Activated T-cell treated with anti-CD3 and anti-CD28 coated beads, Interleukin-2, amount 50 U/mL, for 1 hour (primary cell): Measurements from ENCODE around the gene LDLRAD4.

Source experiments
- DNase-seq: peaks from one replicate; pipeline ENCODE4 v3.0.0-alpha.2; 2020

LDLRAD4 gene

DNA sequence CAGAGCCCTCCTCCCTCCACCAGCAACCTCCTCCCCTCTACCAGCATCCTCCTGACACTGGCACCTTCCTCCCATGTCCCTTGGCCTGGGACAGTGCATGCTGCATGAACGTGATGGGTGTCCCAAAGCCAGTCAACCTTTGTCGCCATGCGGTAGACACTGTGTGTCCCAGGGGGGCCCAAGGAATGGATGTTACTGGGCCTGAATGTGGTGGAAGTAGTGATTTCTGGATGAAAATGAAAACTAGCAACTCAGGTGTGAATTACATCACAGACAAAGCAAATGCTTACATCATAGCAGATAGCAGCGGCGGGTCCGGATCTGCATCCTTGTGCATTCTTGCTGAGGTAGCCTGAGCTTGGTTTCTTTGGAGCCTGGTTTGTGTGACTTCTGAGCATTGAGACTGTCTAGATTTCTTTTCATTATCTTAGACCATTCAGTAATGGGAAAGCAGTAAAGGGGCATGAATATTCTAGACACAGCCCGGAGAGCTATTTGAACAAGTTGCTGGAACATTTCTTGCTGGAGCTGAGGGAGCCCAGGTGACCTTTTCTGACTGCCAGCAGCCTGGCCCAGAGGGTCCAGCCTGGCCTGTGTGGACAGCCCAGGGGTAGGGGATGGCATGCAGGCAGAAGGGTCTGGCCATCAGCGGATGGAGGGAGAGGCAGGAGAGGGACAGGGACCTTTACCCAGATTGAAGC, 407.4 kb downstream of the LDLRAD4 start:
- no peak for DNase-seq

DNA sequence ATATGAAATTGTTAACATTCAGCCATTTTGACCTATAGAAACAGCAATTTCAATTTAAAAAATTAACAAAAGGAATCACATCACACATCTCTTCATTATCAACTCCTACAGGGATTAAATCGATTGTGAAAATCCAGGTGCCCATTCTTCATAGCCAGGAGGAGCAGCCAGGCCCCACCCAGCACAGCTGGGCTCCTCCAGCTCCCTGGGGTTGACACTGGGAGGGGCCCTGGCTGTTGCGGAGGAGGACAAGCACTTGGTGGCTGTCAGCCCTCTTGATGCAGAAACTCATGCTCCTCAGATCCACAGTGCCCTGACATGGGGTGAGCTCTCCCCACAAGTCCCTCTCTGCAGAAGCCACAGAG, 408.0 kb downstream of the LDLRAD4 start:
- no peak for DNase-seq

DNA sequence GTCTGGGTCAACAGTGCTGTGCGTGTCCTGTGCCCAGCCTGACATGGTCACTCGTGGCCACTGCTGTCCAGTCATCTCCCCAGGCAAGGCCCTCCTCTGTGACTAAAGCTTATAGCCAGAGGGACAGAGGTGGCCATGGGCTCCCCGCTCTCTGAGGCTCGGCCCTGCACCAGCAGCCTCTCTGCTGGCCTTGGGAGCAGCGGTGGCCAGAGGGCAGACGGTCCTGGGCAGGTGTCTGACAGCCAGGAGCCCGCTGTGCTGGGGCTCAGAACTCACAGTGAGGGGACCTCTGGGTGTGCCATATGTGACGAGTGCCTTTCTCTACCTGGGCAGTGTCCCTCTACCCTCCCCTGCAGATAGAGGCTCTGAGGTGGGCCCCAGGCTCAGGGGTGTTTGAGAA, 409.1 kb downstream of the LDLRAD4 start:
- DNase-seq: no peak

DNA sequence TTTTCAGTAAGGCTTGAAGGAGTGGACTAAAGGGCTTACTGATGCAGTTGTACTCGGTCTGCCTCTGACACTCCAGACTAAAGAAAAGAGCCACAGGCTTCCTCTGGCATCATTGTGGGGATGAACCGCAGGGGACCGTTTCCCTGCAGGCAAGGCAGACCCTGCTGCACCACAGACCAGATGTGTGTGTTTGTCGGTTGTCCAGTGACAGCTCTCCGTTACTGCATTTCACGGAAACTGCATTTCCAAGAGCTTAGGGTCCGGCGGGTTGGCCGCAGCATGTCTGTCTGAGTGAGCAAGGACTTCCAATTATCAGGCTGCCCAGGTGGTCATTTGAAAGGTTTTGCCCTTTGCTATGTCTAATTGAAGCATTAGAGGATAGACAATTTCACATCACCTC, 409.7 kb downstream of the LDLRAD4 start:
- no peak for DNase-seq

DNA sequence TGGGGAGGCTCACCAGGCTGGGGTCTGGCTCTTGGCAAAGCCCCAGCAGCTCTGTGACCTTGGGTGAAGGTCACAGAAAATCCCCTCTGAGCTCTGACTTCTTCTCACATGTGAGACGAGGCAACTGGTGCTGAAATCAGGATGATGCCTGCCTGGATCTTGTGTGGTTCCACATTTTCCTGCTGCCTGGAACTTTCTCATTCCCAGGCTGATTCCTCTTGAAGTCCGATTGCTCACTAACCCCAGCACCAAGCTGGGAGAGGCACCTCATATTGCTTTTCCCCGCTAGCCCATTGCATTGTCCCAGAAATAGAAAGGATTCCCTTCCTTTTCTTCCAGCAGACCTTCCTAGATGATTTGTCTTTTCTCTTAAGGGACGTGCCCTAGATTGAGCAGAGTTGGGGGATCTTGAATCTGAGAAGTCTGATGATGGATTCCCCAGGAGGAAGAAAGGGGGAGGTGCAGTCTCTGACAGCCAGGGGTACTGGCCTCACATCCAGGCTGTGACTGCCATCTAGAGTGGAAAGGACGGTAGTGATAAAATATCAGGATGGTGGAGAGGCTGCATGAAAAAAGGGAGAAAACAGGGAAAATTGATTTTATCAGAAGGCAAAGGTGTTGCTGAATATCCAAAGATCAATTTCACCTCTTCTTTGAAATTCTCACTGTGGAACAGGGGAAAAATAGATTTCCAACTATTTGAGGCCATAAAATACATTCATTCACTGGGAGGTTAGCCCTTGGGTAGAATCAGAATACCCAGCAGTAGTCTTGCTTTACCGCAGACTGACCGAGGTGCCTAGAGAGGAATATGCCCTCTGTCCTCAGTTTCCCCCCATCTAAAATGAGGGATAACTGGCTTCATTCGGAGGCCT, 411.5 kb downstream of the LDLRAD4 start:
- DNase-seq: no peak

DNA sequence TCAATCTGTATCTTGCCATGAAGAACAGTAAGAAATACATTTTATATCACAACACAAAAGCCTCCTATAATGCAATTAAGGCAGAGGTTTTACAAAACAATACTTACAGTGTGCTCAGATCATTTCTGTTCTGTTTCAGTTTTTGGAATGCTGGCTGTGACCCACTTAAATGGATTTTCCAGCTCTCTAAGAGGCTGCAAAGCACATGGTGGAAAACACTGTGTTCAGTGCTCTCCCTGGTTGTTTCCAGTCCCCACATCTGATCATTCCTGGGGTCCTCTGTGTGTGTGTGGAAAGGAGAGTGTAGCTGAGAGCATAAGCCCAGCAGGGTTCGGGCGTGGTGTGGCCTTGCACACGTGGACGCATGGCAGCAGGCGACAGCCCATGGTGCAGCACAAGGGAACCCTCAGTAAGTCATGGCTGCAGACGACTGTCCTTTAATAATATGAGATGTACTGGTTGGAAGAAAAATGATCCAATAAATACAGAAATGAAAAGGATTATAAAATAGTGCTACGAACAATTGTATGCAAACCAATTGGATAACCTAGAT, 412.2 kb downstream of the LDLRAD4 start:
- no peak for DNase-seq

DNA sequence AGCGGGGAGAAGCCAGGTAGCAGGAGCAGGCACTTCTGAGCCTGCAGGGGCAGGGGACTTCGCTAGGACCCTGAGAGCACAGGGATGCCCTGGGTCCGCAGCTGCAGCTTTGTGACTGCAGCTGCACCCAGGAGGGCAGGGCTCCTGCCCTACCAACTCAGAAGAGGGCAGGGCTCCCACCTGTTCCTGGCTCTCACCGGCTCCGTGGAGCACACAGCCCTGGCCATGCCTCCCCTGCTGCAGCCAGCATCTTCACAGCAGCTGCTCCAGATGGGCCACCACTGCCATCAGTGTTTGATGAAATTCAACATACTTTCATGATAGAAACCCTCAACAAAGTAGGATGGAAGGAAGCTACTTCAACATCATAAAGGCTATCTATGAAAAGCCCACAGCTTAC, 415.1 kb downstream of the LDLRAD4 start:
- DNase-seq: no peak

DNA sequence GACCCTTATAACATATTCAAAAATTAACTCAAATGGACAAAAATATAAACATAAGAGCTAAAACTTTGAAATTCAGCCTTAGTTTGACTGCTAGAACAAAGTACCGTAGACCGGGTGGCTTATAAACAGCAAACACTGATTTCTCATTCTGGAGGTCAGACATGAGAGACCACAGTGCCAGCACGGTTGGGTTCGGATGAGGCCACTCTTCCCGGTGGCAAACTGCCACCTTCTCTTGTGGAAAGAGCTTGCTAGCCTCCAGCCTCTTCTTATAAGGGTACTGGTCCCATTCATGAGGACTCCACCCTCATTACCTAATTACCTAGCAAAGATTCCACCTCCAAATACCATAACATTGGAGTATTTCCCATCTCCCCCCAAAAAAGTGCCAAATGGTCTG, 416.5 kb downstream of the LDLRAD4 start:
- no peak for DNase-seq

DNA sequence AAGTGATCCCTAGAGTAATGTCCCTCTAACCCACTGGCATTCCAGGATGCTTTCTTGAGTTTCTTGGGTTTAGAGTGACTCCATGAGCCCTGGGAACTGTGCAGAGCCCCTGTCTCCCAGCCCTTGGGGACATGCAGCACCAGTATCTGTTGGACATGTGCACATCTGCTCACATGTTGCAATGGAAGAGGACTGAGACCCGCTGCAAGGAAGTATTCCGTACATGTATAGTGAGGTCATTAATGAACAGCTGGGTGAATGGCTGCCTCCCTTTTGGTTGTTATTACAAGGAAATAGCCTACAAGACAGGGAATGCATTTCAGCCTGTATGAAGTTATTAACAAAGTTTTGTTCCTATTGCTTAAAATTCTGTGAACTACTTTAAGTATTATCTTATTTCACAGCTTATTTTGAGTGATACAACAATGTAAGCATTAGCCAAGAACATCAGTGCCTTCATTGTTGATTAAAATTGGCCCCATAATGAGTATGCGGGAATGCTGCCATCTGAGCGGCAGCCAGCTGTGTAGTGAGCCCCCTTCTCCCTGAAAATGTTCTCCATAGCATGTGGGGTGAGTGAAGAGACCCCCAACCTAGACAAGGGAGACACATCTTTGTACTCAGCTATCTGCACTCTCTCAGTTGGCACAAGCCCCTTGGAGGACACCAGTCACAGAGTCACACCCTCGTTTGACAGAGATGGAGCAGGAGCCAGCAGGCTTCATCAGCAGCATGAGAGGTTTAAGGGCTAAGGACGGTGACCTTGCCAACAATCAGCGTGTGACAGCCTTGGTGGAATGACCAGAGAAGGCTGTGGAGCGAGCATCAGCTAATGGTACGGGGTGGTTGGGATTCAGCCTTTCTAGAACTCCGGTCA, 420.4 kb downstream of the LDLRAD4 start:
- DNase-seq: no peak

DNA sequence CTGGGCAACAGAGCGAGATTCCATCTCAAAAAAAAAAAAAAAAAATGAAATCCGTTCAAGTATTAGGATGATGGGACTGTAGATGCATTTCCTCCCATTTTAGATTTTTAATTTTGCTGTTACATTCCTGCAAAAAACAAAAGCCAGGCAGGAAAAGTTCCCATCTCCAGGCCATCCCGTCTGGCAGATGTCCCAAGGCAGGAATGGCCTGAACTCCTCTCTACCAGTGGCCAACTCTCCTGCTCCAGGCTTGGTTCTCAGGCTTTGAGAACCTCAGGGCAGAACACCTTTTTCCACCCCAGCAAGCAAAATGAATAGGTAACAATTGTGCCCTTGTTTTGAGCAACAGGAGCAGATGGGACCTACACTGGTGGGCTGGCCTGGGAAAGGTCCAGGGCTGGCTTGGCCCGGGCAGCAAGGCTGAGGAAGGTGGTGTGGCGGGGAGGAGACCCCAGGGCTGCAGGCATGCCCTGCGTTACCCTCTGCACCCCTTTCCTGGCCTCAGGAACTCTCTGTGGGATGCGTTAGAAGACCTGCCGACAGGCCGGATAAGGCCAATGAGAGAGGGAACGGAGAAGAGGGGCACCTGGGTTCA, 421.8 kb downstream of the LDLRAD4 start:
- no peak for DNase-seq

DNA sequence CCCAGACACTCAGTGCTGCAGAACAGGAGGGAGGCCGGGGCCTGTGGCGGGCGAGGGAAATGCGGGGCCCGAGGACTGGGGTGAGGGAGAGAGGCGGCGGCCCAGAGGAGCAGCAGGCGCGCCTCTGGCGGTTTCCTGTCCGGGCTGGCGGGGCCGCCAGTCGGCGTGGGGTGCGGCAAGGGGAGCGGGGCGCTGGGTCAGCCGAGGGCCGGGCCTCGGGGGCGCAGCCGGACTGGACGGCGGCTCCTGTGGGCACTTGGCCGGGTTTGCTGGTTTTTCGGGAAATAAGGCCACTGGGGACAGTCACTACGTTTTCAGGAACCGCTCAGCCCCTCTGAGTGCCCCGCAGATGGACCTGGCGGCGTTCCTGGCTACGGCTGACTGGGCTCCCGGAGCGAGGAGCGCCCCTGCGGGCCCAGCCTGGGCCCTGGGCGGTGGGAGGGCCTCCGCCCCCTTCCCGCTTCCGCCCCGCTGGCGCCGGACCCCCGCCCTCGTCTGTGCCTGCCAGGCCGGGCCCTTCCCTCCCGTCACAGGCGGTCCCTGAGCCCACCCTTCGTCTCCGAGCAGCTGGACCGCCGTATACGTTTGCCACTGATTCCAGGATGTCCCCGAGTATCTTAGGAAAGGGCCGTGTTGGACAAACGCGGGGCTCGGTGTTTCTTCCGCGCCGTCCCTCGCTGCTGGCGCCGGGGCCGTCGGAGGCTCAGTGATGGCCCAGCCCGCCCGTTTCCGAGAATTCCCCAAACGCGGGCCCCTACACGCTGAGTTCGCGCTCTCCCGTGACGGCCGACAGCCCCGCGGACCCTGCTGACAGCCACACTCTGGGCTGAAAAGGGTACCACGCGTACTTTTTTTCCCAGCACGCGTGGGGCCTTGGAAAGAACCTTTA, 423.2 kb downstream of the LDLRAD4 start:
- no peak for DNase-seq

DNA sequence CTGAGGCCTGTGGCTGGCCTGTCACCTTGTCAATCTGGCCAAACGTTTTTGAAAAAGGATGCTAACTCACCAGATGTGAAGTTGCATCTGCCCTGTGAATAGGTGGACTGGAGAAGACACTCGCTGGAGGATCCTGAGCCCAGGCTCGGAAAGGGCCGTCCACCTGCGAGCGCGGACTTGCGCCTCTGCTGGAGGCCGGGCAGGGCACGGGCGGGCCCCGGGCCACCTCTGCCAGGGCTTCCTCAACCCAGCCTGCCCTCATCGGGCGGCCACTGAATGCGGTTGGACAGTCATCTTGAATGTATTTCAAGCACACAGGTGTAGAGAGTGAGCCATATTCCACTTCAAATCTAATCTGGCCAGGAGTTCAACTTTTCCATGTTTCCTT, 423.9 kb downstream of the LDLRAD4 start:
- DNase-seq: no peak

DNA sequence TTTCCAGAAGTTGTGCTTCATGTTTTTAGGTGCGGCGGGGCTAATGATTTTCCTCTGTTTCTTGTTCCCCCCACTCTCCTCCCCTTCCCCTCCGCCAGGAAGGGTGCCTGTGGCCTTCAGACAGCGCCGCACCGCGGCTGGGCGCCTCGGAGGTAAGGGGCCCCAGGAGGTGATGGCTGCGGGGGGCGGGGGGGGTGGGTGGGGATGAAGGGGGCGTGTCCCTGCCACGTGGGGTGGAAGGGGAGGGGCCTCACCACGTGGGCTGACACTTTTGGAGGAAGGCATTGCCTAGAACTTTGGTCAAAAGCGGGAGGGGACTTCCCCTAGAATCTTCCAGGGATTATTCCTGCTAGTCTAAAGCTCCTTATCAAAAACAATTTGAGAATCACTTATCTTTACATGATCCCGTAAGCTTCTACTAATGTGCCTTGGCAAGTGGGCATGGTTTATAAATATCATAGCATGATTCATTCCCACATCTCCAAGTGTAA, 424.7 kb downstream of the LDLRAD4 start:
- DNase-seq: no peak

DNA sequence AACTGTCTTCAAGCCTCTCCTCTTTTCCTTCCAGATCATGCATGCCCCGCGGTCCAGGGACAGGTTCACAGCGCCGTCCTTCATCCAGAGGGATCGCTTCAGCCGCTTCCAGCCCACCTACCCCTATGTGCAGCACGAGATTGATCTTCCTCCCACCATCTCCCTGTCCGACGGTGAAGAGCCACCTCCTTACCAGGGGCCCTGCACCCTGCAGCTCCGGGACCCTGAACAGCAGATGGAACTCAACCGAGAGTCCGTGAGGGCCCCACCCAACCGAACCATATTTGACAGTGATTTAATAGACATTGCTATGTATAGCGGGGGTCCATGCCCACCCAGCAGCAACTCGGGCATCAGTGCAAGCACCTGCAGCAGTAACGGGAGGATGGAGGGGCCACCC, 426.5 kb downstream of the LDLRAD4 start:
- no peak for DNase-seq

DNA sequence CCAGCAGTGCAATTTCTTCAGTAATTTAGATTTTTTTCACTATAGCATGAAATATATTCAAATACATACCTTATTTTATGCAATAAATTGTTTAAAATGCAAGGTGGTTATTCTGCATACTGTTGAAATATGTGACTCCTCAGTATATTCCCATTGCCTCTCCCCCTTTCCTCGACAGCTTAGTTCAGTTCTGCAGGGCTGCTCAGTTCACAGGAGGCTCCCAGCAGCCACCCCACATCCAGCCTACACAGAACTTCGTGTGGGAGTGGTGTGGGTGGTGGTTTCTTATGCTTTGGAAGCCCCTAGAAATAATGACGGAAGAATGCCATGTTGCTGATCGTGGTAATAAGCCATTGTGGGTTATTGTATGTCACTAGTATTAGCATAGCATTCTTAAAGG, 428.1 kb downstream of the LDLRAD4 start:
- no peak for DNase-seq

DNA sequence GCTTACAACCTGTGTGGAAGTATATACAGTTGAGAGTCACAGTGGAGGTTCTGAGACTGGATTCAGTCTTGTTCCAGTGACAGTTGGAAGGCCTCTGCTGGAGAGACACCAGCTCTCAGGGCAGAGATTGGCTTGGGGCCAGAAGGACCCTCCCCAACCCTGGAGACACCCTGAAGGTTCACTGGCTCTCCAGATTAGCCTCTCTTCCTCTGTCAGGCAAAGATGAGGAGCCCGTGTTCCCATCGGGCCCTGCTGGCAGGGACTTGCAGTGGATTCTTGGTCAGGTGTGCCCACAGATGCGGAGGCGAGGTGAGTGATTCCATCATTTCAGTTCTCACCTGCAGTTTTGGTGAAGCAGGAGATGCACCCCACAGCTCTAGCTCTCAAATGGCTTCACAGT, 429.2 kb downstream of the LDLRAD4 start:
- DNase-seq: no peak

DNA sequence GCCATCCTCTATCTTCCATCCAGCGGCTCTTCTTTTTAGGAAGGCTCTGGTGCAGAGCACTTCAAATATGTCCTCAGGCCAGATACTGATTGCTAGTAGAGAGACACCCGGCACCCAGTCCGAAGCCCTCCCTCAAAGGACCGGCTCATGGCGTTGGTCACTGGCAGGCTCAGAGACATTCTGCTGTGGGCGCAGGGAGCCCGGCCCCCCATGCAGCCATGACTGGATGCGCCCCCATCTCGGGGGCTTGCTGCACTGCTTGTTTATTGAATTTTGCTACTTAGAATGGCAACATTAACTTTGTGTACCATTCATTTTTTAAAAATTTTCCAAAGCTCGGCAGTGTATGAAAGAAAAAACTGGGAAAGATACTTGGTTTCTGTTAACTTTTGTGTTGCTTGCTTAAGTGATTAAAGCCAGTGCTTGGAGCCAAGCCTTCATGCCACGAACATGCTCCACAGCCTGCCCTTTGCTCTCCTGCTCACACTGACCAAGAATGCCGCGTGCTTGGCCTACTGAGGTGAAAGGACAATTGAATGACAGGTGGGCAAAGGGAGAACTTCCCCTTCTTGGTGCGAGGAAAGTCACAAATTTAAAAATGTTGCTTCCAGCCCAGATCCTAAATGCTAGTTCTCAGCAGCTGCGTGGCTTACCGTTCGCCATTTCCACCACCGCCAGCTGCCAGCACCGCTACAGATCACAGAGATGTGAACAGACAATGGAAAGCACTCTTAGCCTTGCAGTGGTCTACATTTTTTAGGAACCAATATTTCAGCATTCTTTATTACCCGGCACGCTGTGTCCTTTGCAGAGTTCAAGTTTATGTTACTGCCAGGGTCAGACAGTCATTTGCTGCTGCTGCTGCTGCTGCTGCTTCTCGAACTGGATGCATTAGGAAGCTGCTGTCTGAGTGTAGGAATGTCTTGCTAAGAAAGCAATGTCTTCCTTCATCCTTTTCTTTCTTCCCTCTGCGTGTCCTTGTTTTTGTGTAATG, 431.1 kb downstream of the LDLRAD4 start:
- no peak for DNase-seq

DNA sequence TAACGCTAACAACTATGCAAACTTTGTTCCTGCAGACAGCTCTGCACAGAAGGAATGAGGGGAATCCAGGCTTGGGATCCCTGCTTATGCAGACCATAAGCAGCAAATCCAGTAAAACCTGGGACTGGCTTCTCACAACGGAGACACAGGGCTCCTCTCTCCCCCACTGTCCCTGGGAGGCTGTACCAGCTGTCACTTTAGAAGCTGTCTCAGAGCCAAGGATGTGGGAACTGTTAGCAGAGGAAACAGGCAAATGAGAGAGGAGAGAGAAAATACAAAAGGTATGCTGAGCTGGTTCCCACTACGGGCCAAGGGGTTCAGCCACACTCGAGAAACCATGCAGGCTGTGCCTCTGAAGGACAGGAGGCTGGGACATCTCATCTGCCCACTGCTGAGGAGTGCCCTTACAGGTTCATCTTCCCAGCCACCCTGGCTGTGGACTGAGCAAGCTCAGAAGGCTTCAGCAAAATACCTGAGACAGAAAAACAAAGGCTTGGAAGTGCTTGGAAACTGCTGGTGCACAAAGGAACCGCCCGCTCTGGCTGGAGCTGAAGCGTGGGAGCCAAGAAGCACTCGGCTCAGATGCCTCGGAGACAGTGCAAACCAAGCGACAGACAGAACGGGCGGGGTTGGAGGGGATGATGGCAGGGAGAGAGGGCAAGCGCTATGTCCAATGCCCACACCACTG, 435.3 kb downstream of the LDLRAD4 start:
- DNase-seq: no peak

DNA sequence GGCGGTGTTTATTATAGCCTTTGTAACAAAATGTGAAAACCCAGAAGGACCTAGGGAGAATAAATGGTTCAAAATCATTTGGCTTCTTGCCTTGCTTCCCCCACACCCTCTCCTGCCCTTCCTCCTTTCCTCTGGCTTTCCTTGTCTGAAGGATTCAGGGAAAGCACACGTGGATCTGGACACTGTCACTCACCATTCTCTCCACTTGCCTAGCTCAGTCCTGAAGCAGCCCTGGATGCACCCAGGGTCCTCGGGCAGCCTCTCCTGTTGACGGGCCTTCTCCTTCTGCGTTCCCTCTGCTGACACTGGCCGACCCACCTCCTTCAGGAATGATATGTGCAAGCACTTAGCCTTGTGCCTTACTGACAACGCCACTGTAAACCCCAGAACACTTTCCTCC, 439.4 kb downstream of the LDLRAD4 start:
- DNase-seq: no peak
